Ovary (tissue), 3 donors: Measurements from ENCODE around the gene INPP5E.
"Not testable (repeated sequence)": the region's sequence is repeated elsewhere in the genome, so short reads cannot be mapped to it uniquely, and the experiment has no call there.

ENCODE experiments used
- EP300 ChIP-seq: sonication (generic); formaldehyde crosslinking; IDR thresholded peaks from one replicate; pipeline ENCODE4 v1.6.1; 2017; ENCODE audit warnings: antibody characterized with exemption
- POLR2A ChIP-seq: fragments of 450-650 bp; IDR thresholded peaks from one replicate; pipeline ENCODE4 v1.6.1; 2017; ENCODE audit warnings: antibody characterized with exemption, mild to moderate bottlenecking, moderate library complexity
- TF ChIP-seq, protein P1 (sequence below), 3 donors: fragments of 450-650 bp in 2 of 3; fragments of 200-600 bp in 1 of 3; IDR thresholded peaks; one replicate each; pipeline versions ENCODE4 v1.5.1 to v1.8.0; 2016 to 2022; ENCODE audit warnings: antibody characterized with exemption in 3 of 3, mild to moderate bottlenecking in 1 of 3
- donor health status: DM: no; HTN: no; CAD: no.

DNA sequence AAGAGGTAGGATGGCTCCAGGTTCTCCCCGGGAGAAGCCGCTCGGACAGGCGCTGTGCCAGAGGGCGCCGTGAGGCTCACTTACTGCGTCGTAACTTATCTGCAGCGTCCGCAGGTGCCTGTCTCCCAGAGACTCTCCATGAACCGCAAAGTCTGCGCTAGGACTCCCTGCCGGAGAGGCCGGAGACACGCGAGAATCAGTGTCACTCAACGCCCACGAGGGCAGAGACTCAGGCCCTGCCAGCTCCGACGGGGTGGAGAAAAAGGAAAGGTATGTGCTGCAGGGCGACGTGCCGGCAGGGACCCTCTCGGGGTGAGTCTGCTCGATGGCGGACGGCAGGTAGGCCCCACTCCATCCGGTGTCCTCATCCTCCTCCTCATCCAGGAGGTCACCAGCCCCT, 32.6 kb downstream of the INPP5E start:
- TF ChIP-seq, protein P1, sequence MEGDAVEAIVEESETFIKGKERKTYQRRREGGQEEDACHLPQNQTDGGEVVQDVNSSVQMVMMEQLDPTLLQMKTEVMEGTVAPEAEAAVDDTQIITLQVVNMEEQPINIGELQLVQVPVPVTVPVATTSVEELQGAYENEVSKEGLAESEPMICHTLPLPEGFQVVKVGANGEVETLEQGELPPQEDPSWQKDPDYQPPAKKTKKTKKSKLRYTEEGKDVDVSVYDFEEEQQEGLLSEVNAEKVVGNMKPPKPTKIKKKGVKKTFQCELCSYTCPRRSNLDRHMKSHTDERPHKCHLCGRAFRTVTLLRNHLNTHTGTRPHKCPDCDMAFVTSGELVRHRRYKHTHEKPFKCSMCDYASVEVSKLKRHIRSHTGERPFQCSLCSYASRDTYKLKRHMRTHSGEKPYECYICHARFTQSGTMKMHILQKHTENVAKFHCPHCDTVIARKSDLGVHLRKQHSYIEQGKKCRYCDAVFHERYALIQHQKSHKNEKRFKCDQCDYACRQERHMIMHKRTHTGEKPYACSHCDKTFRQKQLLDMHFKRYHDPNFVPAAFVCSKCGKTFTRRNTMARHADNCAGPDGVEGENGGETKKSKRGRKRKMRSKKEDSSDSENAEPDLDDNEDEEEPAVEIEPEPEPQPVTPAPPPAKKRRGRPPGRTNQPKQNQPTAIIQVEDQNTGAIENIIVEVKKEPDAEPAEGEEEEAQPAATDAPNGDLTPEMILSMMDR (IDR thresholded peaks at IDR 0.05) = not testable (repeated sequence)
- TF ChIP-seq EP300, POLR2A: not testable (repeated sequence)
